H4 (cell line): Measurements from ENCODE around the gene ASCL1. TPM values are rescaled to one million over a fixed set of nuclear protein-coding genes. Genes with fewer than 3 reads are reported as not detected.

Source experiments
- DNase-seq: peaks from one replicate; pipeline ENCODE4 v3.0.0-alpha.2; 2015; ENCODE audit warnings: low spot score
- total RNA-seq: library from RNA; depleted of rRNA; stranded (reverse); fragments of >200 nt; shearing (Covaris generic); gene quantifications from 2 replicates; pipeline ENCODE4 v1.2.3, GENCODE V29; 2014

The ASCL1 gene
- total RNA-seq, 1 experiment from 2014 or later, result not detected

GRCh38 chr12:102951841-102952240 is 5.6 kb upstream of the ASCL1 start:
- no peak for DNase-seq

- DNase-seq, result no peak
These were observed 4.3 kb upstream of the ASCL1 start for GRCh38 chr12:102953221-102953620.

GRCh38 chr12:102954134-102954533 is 3.3 kb upstream of the ASCL1 start:
- no peak for DNase-seq

DNA sequence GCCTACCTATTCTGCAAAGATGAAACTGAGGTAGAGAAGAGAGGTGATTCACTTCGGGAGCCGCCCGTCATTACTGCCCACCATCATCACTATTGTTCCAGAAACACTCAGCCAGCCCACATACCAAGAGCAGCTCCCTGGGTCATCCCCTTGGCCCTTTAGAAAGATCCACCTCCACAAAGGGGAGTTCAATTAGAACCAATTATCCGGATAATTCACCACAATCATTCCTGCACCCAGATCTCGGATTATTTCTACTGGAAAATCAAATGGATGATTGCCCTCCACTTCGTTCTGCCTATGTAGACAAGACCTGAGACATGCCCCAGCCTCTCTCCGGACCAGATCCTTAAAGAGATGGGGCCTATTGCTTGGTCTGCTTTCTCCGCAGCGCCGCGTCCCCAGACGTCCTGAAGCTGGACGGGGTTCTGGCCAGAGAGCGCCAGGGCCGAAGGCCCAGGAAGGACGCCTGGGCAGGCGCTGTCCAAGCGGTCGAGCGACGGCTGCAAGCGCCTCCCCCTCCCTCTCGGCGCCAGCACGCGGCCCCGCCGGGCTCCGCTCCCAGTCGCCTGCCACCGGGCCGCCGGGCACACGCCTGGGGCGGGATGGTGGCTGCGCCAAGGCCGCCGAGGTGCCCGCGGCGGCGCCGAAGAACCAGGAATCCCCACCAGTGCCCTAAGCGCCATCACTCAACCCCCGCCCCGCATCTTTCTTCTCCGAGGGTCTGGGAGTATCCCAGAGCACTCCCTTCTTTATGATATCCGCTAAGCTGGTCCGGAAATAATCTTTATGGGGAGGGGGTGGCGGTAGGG is 1.3 kb upstream of the ASCL1 start:
- no peak for DNase-seq

DNA sequence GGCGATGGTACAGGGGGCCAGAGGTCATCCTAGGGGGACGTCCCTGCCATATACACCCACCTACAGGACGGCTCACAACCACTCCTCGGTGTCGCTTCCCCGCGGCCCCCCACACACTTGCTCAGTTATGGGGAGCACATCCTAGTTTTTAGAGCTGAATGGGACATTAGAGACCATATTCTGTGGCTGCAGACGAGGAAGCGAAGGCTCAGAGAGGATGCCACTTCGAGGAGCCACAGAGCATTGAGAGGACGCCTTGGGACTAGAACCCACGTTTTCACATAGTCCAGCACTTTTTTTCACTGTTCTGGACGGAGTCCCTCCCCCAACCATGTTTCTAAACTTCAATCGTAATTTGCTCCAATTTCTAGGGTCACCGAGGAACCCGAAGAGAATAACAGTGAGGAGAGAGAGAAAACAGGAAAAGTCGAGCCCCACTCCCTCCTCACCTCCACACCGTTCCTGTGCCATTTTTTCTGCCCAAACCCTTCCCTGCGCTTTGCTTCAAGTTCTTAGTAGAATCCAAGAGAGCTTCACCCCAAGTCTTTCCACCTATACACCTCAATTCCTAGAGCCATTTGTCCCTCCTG is 641 bp upstream of the ASCL1 start:
- DNase-seq, result no peak

DNA sequence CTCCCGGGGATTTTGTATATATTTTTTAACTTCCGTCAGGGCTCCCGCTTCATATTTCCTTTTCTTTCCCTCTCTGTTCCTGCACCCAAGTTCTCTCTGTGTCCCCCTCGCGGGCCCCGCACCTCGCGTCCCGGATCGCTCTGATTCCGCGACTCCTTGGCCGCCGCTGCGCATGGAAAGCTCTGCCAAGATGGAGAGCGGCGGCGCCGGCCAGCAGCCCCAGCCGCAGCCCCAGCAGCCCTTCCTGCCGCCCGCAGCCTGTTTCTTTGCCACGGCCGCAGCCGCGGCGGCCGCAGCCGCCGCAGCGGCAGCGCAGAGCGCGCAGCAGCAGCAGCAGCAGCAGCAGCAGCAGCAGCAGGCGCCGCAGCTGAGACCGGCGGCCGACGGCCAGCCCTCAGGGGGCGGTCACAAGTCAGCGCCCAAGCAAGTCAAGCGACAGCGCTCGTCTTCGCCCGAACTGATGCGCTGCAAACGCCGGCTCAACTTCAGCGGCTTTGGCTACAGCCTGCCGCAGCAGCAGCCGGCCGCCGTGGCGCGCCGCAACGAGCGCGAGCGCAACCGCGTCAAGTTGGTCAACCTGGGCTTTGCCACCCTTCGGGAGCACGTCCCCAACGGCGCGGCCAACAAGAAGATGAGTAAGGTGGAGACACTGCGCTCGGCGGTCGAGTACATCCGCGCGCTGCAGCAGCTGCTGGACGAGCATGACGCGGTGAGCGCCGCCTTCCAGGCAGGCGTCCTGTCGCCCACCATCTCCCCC is 777 bp downstream of the ASCL1 start:
- DNase-seq, result no peak

GRCh38 chr12:102958830-102959176 is 1.3 kb downstream of the ASCL1 start:
- no peak for DNase-seq

GRCh38 chr12:102959391-102959790 is 1.9 kb downstream of the ASCL1 start:
- no peak for DNase-seq

DNA sequence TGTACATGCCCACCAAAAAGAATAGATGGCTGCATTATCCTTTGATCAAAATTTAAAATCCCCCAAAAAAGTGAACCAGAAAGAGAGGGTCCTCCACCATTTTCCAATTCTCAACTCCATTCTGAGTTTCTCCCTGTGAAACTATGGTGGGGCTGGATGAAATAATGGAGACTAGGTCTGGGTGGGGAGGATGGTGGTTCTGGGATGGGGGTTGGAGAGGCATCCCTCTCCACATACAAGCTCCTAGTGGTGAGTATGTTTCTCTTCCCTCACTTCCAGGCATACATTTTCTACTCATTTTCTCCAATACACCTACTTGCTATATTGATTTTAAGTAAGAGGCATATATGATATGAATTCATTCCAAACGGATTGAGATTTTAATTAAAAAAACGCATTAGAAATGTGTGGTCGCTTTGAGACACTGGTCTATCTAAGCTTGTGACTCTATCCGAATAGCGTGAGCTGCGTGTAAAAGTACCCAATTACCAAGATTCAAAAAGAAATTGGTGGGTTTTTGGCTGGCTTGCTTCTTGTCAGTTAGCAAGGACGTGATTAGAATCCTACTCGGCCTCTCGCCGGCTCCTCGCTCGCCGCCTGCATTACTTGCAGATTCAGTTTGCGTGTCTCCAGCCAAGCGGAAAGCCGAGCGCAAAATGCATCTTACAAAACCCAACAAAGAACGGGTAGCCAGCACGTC is 3.4 kb downstream of the ASCL1 start:
- DNase-seq, result no peak

- DNase-seq, result no peak
These were observed 4.0 kb downstream of the ASCL1 start for GRCh38 chr12:102961466-102961855.

DNA sequence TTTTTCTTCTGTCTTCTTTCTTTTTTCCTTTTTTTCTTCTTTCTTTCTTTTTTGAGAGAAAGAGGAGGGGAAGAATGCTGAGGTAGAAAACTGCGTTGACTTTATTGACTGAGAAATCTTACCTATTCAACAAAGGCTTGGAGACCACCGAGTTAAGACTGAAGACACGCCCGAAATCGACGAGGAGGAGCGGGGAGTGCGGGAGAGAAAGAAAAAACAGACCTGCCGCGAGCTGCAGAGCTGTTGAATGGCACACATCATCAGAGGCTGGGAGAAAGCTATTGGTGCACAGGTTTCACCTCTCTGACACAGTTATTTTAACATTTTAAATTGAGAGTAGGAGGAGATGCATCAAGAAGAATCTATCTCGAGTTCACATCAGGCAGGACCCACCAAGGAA is 5.1 kb downstream of the ASCL1 start:
- no peak for DNase-seq

DNA sequence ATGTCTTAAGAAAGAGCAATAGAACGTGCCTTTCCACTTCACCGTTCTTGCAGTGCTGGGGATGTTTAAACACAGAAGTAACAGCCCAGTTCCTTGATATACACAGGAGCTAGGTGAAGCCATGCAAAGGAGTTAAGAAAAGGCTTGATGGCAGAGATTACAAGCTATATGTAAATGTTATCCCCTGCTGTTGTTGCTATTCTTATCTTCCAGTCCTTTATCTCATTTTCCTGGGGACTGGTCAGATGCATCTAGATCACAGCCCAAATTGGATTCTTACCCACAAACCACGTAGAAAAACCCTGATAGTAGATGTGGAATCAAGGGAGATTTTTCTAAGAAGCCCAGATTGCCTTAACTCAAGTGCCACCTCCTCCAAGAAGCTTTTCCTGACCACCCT is 5.5 kb downstream of the ASCL1 start:
- no peak for DNase-seq

DNA sequence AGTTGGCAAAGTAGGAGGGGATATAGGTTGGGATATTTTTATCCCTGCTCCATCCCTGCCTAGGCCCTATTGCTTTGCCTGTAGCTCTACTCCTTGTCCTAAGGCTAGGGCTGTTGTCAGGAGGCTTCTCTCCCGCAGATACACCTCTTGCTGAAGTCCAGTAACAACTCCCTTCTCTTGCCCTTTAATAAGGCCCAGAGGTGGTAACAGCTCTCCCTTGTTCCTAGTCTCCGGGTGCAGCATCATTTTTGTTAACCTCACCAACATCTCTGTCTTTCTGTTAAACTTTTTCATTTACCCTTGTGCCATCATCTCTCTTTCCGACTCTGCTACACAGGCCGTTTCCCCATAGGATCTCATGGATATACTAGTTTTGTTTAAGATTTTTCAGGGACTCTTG is 6.3 kb downstream of the ASCL1 start:
- DNase-seq, result no peak

- DNase-seq, result no peak
These were observed 7.4 kb downstream of the ASCL1 start for GRCh38 chr12:102964872-102965271.

DNA sequence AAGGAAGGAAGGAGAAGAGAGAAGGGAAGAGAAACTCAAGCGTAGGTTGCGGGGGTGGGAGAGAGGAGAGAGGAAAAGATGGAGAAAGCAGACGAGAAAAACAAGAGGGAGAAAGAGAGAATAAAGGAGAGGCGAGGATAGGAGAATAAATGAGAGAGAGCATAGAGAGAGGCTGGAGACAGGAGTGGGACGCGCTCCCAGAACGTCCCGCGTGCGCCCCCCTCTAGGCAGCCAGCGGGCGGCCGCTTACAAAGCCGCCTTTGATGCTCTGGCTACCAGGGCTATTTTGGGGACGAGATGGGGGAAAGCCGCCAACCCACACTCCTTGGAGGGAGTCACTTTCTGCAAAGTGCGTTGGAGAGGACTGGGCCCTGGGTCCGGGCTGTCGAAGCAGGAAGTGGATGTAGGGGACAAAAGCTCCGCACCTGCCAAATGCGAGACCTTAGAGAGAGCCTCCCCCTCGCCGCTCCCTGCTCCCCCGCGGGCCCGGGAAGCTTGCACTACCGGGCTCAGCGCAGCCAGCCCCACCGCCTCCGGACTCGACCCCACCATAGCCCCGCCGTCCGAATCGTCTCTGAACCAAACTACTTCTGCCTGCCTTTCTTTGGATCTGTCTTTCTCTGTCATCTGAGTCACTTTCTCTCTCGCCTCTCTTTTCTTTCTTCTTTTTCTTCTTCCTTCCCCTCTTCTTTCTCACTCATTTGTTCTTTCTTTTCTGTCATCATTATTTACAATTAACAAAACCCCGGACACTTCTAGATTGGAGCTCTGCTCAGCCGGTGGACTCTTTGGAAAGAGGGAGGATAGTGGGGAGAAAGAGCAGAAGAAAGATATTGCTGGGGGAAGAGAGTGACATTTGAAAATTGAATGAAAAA is 8.0 kb downstream of the ASCL1 start:
- DNase-seq, result no peak

DNA sequence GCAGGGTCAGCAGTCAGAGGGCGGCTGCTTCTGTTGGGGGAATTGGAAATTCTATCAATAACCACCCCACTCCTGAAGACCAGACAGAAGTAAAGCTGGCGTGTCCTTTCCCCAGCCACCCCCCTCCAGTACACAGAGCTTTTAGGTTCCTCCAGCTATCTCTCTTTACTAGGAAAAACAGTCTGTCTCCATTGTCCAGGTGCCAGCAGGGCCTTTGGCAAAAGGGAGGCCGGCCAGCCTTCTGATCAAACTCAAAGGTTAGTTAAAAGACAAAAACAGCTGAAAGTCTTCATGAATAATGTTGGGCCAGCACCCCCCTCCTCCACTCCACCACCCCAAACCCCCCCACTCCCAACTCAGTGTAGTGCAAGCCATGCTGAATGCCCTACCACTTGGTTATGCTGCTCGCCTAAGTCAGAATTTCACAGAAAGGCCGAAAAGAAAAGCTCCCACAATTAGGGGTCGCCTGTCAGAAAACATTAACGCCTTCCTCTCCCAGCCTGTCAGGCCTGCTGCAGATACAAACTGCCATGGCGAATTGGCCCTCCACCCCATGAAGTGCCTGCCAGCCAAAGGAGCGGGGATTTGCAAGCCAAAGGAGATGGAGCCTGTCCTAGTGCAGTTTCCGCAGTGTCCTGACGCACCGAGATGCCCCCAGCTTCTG is 8.9 kb downstream of the ASCL1 start:
- DNase-seq, result no peak

- no peak for DNase-seq
These were observed 13.3 kb downstream of the ASCL1 start for GRCh38 chr12:102970780-102971179.

- DNase-seq, result no peak
These were observed 13.8 kb downstream of the ASCL1 start for GRCh38 chr12:102971227-102971626.

DNA sequence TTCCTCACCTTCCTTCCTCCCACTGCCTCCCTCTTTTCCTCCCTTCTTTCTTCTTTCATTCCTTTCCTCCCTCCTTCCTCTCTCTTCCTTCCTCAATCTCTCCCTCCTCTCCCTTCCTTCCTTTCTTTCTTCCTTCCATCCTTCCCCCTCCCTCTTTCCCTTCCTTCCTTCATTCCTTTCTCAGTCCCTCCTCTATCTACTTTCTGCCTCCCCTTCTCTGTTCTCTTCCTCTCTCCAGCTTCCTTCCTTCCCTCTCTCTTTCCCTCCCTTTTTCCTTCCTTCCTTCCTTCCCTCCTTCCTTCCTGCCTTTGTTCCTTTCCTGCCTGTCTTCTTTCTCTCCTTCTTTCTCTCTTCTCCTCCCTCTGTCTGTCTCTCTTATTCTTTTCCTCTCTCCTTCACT is 16.1 kb downstream of the ASCL1 start:
- no peak for DNase-seq

GRCh38 chr12:102976609-102977280 is 19.3 kb downstream of the ASCL1 start:
- no peak for DNase-seq
